Activated CD8-positive, alpha-beta memory T cell treated with anti-CD3 and anti-CD28 coated beads for 48 hours (primary cell): ENCODE data around the gene CDH22.

Experiments
- DNase-seq, 3 experiments: peaks; one replicate each; pipeline ENCODE4 v3.0.0-alpha.2; 2020; ENCODE audit warnings: low read depth in 2 of 3, low spot score in 2 of 3

The CDH22 gene

DNA sequence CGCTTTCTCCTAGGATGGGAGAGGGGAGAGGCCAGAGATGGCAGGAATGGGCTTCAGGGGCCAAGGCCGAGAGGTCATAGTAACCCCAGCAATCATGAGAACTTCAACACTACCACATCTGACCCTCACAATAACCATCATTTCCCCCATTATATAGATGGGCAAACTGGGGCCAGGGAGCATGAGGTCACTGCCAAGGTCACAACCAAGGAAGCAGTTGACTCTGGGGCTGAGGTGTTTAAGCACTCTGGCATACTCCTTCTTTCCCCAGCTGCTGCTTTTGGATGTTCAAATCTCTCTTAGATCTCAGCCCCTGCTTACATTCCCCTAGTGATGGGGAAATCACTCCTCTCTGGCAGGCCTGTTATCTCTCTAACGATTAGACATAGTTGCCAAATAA, 39.6 kb downstream of the CDH22 start:
- no peak for DNase-seq

DNA sequence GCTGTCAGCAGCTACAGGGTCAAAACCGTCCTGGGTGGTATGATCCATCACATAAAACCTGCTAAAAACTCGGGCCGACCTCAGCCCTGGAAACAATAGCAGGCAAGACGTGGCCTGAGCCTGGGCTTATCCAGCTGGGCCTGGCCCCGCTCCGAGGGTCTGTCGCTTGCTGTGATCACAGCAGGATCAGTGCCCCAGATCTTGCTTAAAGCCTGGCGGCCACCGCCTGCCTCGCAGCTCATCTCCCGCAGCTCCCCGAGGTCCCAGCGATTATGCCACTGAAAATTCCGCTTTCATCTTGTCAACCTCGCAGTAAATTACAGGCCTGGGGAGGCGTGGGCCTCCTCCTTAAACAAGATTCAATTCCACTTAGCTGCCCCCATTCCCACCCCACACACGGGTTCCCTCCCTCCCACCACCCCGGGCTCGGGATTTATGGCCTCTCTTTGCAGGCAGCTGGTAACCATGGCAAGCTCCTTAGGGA, 40.1 kb downstream of the CDH22 start:
- no peak for DNase-seq

DNA sequence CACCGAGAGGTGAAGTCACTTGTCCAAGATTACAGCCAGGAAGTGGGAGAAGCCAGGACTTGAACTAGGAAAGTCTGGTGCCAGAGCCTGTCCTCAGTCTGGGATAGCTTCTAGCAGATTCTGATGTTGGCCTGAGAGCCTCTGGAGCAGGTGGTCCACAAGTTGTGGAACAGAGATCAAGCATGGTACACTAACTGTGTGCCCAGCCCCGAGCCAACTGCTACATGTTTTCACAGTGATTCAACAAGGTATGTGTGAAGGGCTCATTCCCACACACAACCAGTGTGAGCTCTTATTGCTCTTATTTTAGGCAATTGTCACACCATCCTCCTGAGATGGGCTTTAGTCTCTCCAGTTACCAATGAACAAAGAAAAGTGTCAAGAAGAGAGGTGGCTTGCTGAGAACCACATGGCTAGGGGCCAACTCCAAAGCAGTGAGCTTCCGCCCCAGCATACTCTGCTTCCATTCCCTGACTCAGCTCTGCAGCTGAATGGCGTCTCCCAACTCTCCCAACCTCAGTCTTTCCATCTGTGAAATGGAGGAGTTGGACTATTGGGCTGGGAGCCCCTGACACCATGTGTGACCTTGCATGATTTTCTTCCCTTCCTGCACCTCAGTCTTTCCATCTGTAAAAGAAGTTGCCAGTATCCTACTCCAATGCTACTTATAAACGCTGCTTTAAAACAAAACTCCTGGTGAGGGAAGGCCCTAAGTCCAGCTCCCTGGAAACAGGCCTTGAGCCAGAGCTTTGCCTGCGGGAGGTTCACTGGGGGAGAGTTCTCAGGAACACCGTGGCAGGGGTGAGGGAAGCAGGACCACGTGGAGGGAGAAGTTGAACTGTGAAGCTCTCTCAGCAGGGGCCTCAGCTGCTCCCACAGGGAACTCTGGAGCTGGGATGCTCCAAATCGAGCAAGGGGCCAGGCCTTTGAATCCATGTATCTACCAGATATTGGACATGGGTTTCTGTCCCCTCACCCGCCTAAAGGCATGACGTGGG, 40.9 kb downstream of the CDH22 start:
- DNase-seq, result no peak

DNA sequence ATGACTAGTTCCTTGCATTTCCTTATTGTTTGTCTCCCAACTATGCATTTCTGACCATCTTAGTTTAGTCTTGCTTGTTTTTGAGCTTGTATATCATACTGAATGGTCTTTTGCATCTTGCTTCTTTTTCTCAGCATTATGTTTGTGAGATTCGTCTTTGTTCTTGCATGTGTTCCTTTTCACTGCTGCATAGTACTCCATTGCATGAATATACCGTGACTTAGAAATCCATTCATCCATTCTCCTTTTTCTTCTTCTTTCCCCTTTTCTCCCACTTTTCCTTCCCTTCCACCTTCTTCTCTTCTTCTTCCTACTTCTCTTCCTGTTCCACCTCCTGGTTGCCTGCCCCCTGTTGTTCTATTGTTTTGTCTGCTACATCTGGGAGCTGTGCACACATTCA, 42.8 kb downstream of the CDH22 start:
- no peak for DNase-seq

DNA sequence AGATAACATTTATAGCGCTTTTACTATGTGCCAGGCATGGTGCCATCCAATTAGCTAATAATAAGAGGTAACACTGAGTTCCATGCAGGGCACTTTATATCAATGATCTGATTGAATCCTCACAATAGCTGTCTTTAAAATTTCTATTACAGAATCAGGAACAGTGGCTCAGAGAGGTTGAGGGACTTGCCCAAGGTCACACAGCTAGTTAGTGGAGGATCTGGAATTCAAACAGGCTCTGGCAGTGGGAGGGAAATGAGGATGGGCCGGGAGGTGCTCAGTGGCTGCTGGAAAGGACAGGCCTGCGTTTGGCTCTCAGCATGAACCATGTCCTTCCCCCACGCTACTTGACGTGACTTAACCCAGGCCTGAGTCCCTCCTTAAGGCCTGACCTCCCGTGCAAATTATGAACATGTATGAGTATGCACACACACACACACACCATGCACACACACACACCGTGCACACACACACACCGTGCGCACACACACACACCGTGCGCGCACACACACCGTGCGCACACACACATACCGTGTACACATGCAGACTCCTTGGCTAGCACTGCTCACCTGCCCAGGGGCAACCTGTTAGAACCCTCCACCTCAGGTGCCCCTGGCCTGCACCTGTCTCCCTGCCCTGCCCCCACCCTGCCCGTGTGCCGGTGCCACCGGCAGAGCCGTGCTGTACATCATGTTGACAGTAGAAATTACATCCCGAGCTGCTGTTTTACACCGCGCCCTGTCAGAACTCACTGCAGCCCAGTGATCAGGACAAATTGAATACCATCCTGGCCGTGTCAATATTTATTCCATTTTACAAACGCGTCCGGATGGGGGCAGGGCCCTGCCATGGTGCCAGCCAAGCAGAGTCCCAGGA, 43.7 kb downstream of the CDH22 start:
- no peak for DNase-seq

DNA sequence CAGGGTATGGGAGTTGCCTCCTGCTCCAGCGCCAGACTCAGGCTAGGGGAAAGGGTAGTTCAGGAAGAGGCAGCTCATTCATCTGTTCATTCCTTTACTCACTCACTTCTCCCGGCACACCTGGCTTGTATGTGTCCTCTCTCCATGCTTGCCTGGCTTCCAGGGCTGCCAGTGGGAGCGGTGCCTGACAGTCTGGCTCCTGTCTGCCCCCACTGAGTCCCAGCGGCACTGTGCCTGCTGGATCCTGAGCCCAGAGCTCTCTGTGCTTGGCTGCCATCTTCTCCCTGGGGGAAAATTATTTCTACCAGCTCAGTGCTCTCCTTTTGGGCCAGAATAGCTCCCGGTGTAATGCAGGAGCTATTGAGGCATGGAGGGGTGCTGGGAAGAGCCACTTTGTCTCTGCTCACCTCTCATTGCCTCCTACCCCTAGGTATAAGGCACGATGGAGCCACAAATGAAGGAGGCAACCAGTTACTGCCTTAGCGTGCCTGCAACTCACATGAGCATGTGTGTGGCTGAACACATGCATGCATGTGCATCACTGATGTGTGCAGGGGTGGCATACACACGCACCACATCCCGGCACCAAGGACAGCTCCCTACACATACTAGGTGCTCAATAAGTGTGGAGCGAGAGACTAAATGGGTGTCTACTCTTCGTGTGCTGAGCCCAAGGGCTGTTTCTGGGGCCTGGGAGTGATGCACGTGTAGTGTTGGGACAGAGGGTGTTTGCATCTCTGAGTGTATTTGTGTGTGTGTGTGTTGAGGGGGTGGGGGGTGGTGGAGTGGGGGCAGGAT, 46.6 kb downstream of the CDH22 start:
- no peak for DNase-seq

DNA sequence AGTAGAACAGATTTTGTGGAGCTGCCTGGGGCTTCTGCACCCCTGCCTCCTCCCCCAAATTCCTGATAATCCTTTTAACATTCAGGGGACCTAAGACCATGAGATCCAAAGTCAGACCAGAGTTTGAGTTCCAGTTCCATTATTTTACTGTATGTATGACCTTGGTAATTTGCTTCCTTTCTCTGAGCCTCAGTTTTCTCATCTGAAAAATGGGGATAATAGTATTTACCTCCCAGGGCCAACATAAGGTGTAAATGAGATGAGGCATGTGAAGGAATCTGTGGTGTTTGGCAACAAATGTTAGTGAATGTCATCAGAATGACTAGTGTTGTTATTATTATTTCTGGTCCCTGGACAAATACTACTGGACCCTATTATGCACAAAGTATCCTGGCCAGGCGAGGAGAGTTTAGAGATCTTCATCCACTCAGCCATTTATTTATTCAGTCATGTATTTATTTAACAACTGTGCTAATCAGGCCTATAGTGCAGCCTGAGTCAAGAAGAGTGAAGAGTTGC, 47.3 kb downstream of the CDH22 start:
- DNase-seq, result no peak

DNA sequence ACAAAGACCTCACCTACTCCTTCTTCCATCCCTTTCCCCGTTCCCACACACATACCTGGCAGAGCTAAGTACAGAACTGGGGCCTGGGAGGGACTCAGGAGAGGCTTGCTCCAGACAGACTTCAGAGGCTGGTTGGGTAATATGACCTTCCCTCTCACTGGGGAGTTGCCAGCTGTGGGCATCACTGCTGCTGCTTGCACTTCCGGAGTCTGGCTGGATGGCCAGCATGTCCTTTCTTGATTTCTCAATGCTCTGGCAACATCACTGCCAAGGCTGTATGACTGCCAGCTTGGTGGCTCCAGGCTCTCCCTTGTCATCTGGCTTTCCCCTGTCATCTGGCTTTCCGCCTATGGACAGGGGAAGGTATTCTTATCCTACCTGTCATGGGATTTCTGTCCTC, 47.8 kb downstream of the CDH22 start:
- no peak for DNase-seq

DNA sequence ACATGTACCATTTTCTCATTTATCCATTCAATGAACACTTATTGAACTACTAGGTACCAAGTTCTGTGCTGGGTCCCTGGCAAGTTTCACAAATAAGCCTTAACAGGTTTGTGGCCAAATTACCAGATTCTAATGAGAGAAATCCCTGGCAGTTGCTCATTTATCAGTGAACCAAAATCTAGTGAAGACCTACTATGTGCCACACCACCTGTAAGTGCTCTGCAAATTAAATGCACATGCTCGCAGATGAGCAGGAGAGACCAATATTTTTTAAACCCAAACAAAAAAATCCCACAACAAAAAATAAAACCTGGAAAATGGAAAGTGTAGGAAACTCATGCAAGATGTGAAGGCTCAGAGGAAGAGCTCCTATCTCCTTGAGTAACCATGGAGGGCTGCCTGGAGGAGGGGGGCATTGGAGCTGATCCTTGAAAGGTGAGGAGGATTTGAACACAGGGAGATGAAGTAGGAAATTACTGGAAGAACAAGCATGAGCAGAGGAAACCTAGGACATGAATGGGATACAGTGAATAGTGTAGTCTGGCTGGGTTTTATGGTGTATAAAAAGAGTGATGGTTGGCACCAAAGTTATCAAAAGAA, 48.9 kb downstream of the CDH22 start:
- DNase-seq, result no peak

DNA sequence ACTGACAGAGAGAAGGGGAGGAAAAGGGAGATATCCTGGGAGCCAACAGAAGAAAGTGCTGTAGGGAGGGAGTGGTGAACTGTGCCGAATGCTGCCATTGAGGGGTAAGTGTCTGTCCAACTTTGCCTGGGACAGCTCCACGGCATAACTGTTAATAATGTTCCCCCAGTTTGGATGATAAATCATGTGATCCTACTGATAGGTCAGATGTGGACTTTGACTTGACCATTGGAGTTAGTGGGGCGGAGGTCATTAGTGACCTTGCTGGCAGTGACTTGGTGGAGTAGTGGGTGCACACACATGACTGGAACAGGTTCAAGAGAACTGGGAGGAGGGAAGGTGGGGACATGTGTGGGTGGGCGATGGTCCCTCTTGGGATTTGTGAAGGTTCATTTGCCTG, 50.4 kb downstream of the CDH22 start:
- DNase-seq, result no peak

DNA sequence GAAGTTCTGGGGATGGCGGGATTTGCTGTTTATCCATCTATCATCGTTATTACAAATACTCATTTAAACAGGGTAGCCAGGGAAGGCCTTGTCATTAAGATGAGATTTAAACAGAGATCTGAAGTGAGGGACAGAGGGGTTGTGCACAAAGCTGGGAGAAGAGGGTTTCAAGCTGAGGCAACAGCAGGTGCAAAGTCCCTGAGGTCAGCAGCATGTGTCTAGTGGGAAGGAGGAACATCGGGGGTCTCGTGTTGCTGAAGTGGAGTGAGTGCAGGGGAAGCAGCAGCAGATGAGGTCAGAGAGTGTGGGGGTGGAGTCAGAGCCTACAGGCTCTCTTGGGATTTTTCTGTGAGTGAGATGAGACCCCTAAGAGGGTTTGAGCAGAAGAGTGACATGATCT, 52.0 kb downstream of the CDH22 start:
- no peak for DNase-seq

DNA sequence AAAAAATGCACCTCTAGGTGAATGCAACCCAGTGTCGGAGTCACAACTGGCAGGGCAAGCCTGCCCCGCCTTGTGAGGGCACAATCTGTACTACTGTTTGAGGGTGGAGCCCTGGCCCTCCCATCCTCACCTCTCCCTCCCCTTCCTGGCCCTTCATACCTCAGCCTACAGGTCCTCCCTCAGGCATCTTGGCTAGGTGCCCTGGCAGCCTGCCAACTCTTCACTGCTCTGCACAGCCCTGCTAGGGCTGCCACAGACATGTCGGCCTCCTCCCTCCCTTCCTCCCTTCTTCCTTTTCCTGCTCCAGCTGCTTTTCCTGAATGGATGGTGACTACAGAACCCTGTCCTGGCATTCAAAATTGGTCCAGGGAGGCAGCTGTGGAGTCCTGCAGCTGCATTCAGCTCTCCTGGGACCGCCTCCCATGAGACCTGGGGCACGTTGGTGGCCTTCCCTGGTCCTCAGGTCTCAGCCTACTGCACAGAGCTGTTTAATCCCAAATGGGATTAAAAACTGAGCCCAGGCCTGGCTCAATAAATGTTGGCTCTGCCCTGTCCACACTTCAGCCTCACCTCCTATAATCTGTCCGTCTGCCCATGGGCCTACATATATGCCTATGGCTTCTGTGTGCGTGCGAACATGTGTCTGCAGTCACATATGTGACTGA, 52.7 kb downstream of the CDH22 start:
- DNase-seq, result no peak

DNA sequence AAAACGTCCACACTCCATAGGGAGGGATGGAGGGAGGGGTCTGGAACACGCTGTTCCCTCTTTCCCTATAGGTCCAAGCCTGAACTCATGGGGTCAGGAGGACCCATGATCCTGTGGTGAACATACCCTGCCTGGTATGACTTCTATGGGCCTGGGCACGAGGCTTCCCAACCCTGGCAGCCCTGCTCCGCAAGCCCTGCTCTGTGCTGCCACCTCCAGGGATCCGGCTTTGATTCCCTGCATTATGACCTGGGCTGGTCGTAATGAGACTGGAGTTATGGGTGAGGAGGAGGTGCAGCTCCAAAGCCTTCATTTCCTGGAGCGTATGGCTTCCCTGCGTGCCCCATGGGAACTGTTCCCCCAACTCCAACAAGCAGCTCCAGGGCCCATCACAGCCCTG, 54.9 kb downstream of the CDH22 start:
- no peak for DNase-seq

DNA sequence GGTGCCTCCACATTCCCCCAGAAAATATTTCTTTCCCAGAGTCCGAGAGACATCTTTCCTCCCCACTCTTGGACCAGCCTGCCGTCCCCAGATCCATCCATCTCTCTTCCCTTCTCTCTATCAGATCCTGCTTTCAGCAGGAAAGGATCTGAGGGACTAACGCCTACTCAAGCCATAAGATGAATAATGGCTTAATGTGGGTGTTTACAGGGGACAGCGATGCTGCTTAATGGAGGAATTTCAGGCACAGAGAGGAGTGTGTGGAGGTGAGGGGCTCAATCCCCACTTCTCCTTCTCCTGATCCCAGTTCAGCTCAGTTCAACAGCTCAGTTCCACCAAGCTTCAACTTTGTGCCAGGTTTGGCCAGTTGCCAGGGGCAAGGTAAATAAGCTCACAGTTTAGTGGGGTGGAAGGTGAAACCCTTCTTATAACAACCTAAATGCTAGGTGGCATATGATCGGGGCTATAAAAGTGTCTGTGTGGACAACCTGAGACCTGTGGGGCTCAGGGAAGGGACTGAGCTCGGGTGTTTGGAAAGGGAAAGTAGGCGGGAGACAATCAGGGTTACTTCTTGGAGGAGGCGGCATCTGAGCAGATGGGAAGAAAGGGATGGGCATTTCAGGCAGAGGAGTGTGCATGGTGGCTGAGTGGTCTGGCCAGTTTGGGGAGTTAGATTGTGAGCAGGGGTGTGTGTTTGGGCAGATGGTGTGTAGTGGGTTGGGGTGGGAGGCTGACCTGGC, 55.8 kb downstream of the CDH22 start:
- no peak for DNase-seq

DNA sequence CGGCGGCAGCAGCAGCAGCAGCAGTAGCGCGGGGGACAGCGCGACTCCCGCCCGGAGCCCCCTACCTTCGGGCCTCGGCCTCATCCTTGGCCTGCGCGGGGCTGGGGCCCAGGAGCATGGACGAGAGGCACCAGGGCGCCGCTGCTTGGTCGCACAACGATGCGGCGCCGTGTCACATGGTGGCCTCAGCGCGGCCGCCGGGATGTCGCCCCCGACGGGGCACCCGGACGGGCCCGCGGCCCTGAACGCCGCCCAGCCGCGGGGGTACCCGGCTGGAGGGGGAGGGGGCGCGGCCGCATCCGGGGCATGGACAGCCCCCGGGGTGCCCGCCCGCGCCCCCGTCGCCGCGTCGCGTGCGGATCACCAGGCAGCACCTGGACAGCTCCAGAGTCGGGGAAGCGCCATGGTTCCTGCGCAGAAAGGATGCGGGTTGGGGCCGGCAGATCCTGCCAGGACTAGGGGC, 57.1 kb downstream of the CDH22 start:
- DNase-seq, result no peak

DNA sequence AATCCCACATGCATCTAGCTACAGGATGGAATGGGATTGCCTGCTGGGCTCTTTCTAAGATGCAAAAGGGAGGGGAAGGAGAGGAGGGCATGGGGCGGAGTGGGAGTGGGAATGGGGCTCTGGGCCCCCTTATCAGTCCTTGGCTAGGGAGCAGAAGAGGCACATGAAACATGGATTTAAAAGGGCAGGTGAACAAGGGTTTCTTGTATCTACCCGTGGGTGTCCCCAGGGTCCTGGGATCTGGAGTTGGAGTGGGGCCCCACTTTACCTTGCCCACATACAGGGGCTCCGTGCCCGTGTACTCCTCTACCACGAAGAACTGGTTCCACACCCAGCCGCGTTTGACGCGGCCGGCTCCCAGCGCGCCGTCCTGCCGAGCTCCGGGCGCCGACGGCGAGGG, 57.5 kb downstream of the CDH22 start:
- no peak for DNase-seq

DNA sequence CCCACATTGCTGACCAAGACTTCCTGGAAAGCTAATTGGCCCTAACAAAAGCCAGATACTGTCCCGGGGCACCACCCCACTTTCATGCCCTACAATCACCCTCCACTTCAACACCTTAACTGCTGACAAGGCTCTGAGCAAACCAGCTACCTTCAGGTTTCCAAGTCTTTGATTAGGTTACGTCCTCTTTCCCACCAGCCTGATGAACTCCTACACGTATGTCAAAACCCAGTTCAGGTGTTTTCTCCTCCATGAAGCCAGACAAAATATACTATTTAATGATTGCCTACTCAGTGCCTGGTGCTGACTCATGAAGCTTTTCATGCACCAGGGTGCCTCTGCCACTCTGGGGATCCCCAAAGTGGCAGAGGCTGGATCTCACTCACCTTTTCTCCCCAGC, 58.6 kb downstream of the CDH22 start:
- DNase-seq, result no peak

DNA sequence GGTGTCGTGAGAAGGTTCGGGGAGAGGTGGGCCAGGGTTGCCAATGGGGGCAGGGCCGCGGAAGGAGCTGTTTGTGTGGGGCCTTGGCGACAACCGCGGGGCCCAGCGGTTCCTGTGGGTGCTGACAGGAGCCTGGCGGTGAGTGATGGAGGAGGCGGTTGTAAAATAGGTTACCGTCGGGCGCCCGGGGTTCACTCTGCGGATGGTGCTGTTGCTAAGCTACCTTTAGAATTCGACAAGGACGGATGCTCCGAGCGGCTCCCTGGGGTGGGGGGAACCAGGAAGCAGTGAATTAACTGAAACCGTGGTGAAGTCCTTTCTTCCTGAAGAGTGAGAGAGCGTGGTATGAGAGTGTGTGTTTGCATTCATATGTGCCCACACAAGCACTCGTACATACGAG, 61.7 kb downstream of the CDH22 start:
- no peak for DNase-seq
